ENCODE results near the gene KCNH8.

Gene KCNH8

GRCh38 chr3:19365471-19365870, 217.2 kb downstream of the KCNH8 start:
- DNase-seq (ENCODE audit: low read depth, low spot score), result no peak
- H3K9ac ChIP-seq (ENCODE audit: insufficient read length), result no peak overlapping the region
- H3K4me3 ChIP-seq, result no peak overlapping the region
- no peaks in the 10 kb centered on the region for H3K9me3 ChIP-seq (ENCODE audit: low read depth, low read length)
- H3K36me3 ChIP-seq (ENCODE audit: insufficient read depth, low read length), result no peaks in the 10 kb centered on the region
- TF ChIP-seq FOXP2 (optimal IDR thresholded peaks at IDR 0.05; ENCODE audit: control extremely low read depth, extremely low read length, insufficient read depth), result no peak
- no peak for TF ChIP-seq POLR2AphosphoS5 (IDR thresholded peaks at IDR 0.05; ENCODE audit: borderline replicate concordance, low read depth, low read length)
- no peak for TF ChIP-seq EZH2 (IDR thresholded peaks at IDR 0.05)
- no peak overlapping the region for H3K27ac ChIP-seq

DNA sequence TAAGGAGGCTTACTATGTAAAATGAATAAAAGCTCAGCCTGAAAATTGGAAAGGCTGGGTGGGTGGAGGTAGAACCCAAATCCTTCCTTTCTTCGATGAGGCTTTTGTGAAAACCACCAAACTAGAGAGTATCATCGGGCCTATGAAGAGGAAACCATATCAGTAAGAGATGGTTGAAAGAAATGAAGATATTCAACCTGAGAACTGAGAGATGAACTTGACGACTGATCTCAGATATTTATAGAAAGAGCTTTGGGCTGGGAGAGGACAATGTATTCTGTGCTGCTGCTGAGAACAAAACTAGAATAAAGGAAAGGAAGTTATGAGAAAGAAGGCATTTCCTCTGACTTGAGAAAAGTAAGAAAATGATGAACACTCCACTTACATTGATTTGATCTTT, 236.6 kb downstream of the KCNH8 start:
- no peaks in the 10 kb centered on the region for H3K9me3 ChIP-seq (ENCODE audit: low read depth, low read length)
- no peak overlapping the region for H3K9ac ChIP-seq (ENCODE audit: insufficient read length)
- no peak for DNase-seq (ENCODE audit: low read depth, low spot score)
- no peak overlapping the region for H3K4me3 ChIP-seq
- H3K36me3 ChIP-seq (ENCODE audit: insufficient read depth, low read length), result no peaks in the 10 kb centered on the region
- no peak for TF ChIP-seq FOXP2 (optimal IDR thresholded peaks at IDR 0.05; ENCODE audit: control extremely low read depth, extremely low read length, insufficient read depth)
- TF ChIP-seq EZH2 (IDR thresholded peaks at IDR 0.05), result no peak
- no peak for TF ChIP-seq POLR2AphosphoS5 (IDR thresholded peaks at IDR 0.05; ENCODE audit: borderline replicate concordance, low read depth, low read length)
- no peak overlapping the region for H3K27ac ChIP-seq

DNA sequence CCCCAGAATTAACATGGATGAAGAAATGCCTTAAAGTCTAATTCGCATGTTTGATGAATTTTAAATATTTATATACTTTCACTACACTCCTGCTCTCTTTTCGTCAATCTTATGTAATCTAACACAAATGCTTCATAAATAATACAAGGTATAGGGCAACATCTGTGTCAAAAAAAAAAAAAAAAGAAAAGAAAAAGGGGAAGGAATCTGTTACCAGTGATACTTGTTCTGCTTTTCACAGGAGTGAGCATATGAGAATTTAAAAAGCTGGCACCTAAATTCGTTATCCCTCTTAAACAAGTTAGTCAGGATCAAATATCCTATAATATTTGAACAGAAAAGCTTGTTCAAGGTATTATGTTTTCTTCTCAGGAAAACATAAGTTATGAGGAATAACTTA, 243.8 kb downstream of the KCNH8 start:
- TF ChIP-seq FOXP2 (optimal IDR thresholded peaks at IDR 0.05; ENCODE audit: control extremely low read depth, extremely low read length, insufficient read depth), result no peak
- TF ChIP-seq EZH2 (IDR thresholded peaks at IDR 0.05), result no peak
- no peak for TF ChIP-seq POLR2AphosphoS5 (IDR thresholded peaks at IDR 0.05; ENCODE audit: borderline replicate concordance, low read depth, low read length)
- Histone ChIP-seq H3K27ac (no peak overlapping the region), H3K36me3 (ENCODE audit: insufficient read depth, low read length) (no peaks in the 10 kb centered on the region), H3K4me3 (no peak overlapping the region), H3K9me3 (ENCODE audit: low read depth, low read length) (no peaks in the 10 kb centered on the region), H3K9ac (ENCODE audit: insufficient read length) (no peak overlapping the region)
- DNase-seq (ENCODE audit: low read depth, low spot score), result no peak

GRCh38 chr3:19394946-19395345, 246.6 kb downstream of the KCNH8 start:
- Histone ChIP-seq H3K9ac (ENCODE audit: insufficient read length) (no peak overlapping the region), H3K9me3 (ENCODE audit: low read depth, low read length) (no peaks in the 10 kb centered on the region), H3K27ac (no peak overlapping the region), H3K4me3 (no peak overlapping the region), H3K36me3 (ENCODE audit: insufficient read depth, low read length) (no peaks in the 10 kb centered on the region)
- TF ChIP-seq POLR2AphosphoS5 (IDR thresholded peaks at IDR 0.05; ENCODE audit: borderline replicate concordance, low read depth, low read length), result no peak
- no peak for TF ChIP-seq EZH2 (IDR thresholded peaks at IDR 0.05)
- no peak for TF ChIP-seq FOXP2 (optimal IDR thresholded peaks at IDR 0.05; ENCODE audit: control extremely low read depth, extremely low read length, insufficient read depth)
- no peak for DNase-seq (ENCODE audit: low read depth, low spot score)

DNA sequence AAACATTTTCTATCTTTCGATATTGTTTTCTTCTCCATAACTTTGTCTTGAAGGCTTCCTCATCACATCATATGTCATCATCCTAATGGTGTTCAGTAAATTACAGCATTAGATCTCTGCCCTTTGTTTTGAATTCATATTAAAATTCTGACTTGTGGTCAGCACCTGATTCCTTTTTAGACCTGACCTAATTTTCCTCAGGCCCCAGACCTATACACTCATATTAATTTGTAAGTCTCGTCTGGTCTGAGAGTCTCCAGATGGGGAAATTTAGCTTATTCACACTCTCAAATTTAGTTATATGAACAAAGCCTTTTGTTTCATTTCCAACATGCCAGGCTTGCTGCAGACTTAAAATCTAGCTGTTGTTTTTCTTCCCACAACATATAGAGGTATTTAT, 248.4 kb downstream of the KCNH8 start:
- Histone ChIP-seq H3K9me3 (ENCODE audit: low read depth, low read length) (no peaks in the 10 kb centered on the region), H3K36me3 (ENCODE audit: insufficient read depth, low read length) (no peaks in the 10 kb centered on the region), H3K27ac (no peak overlapping the region), H3K4me3 (no peak overlapping the region), H3K9ac (ENCODE audit: insufficient read length) (no peak overlapping the region)
- TF ChIP-seq POLR2AphosphoS5 (IDR thresholded peaks at IDR 0.05; ENCODE audit: borderline replicate concordance, low read depth, low read length) (no peak), FOXP2 (optimal IDR thresholded peaks at IDR 0.05; ENCODE audit: control extremely low read depth, extremely low read length, insufficient read depth) (no peak), EZH2 (IDR thresholded peaks at IDR 0.05) (no peak)
- no peak for DNase-seq (ENCODE audit: low read depth, low spot score)

GRCh38 chr3:19399356-19399755, 251.0 kb downstream of the KCNH8 start:
- no peak overlapping the region for H3K27ac ChIP-seq

GRCh38 chr3:19399836-19400235, 251.5 kb downstream of the KCNH8 start:
- H3K9ac ChIP-seq (ENCODE audit: insufficient read length), result no peak overlapping the region
- H3K27ac ChIP-seq, result no peak overlapping the region
- H3K4me3 ChIP-seq, result no peak overlapping the region
- no peaks in the 10 kb centered on the region for H3K36me3 ChIP-seq (ENCODE audit: insufficient read depth, low read length)
- no peak for DNase-seq (ENCODE audit: low read depth, low spot score)
- TF ChIP-seq EZH2 (IDR thresholded peaks at IDR 0.05) (no peak), FOXP2 (optimal IDR thresholded peaks at IDR 0.05; ENCODE audit: control extremely low read depth, extremely low read length, insufficient read depth) (no peak), POLR2AphosphoS5 (IDR thresholded peaks at IDR 0.05; ENCODE audit: borderline replicate concordance, low read depth, low read length) (no peak)
- no peaks in the 10 kb centered on the region for H3K9me3 ChIP-seq (ENCODE audit: low read depth, low read length)

More at GRCh38 chr3:19399356-19399755, 251.0 kb downstream of the KCNH8 start:
- Histone ChIP-seq H3K36me3 (ENCODE audit: insufficient read depth, low read length) (no peaks in the 10 kb centered on the region), H3K9ac (ENCODE audit: insufficient read length) (no peak overlapping the region), H3K9me3 (ENCODE audit: low read depth, low read length) (no peaks in the 10 kb centered on the region), H3K4me3 (no peak overlapping the region)
- no peak for DNase-seq (ENCODE audit: low read depth, low spot score)
- TF ChIP-seq EZH2 (IDR thresholded peaks at IDR 0.05), result no peak
- no peak for TF ChIP-seq POLR2AphosphoS5 (IDR thresholded peaks at IDR 0.05; ENCODE audit: borderline replicate concordance, low read depth, low read length)
- TF ChIP-seq FOXP2 (optimal IDR thresholded peaks at IDR 0.05; ENCODE audit: control extremely low read depth, extremely low read length, insufficient read depth), result no peak

- TF ChIP-seq POLR2AphosphoS5 (IDR thresholded peaks at IDR 0.05; ENCODE audit: borderline replicate concordance, low read depth, low read length), result no peak
- TF ChIP-seq EZH2 (IDR thresholded peaks at IDR 0.05), result no peak
- no peak for TF ChIP-seq FOXP2 (optimal IDR thresholded peaks at IDR 0.05; ENCODE audit: control extremely low read depth, extremely low read length, insufficient read depth)
- H3K4me3 ChIP-seq, result no peak overlapping the region
- no peaks in the 10 kb centered on the region for H3K36me3 ChIP-seq (ENCODE audit: insufficient read depth, low read length)
- H3K9ac ChIP-seq (ENCODE audit: insufficient read length), result no peak overlapping the region
- no peak overlapping the region for H3K27ac ChIP-seq
- no peaks in the 10 kb centered on the region for H3K9me3 ChIP-seq (ENCODE audit: low read depth, low read length)
- DNase-seq (ENCODE audit: low read depth, low spot score), result no peak
These were observed 271.8 kb downstream of the KCNH8 start for GRCh38 chr3:19420159-19420558.

DNA sequence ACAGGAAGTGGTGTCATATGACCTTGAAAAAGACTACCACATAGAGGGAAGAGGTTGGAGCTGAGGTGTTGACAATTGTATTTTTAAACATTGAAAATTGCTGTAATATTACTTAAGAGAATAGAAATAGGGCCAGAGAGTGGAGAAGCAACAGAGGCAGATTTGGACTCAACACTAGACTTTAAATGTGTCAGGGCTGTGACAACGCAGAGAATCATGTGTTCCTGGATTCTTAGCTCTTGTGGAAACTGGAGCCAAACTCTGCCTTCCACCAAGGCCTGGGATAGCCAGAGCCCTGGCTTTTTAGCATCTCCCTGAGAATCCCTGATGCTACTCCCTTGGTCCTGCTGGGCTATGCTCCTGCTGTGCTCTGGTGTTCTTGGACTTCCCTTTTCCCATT, 277.5 kb downstream of the KCNH8 start:
- TF ChIP-seq EZH2 (IDR thresholded peaks at IDR 0.05) (no peak), FOXP2 (optimal IDR thresholded peaks at IDR 0.05; ENCODE audit: control extremely low read depth, extremely low read length, insufficient read depth) (no peak), POLR2AphosphoS5 (IDR thresholded peaks at IDR 0.05; ENCODE audit: borderline replicate concordance, low read depth, low read length) (no peak)
- no peaks in the 10 kb centered on the region for H3K9me3 ChIP-seq (ENCODE audit: low read depth, low read length)
- H3K4me3 ChIP-seq, result no peak overlapping the region
- H3K9ac ChIP-seq (ENCODE audit: insufficient read length), result no peak overlapping the region
- no peak overlapping the region for H3K27ac ChIP-seq
- no peak for DNase-seq (ENCODE audit: low read depth, low spot score)
- H3K36me3 ChIP-seq (ENCODE audit: insufficient read depth, low read length), result no peaks in the 10 kb centered on the region
